Dendritic cell treated with granulocyte-macrophage colony-stimulating factor and Interleukin-4, amounts not matched to agents 40 ng/mL and 50 ng/mL, for 4 days (primary cell): ENCODE measurements around the gene NOL3.

Source experiments
- H3K27ac Mint-ChIP-seq: one replicate; pipeline ENCODE4 v1.8.0; 2022; ENCODE audit warnings: mild to moderate bottlenecking, mixed read lengths
- H3K27me3 Mint-ChIP-seq: one replicate; pipeline ENCODE4 v1.8.0; 2022; ENCODE audit warnings: mild to moderate bottlenecking, mixed read lengths
- H3K36me3 Mint-ChIP-seq: one replicate; pipeline ENCODE4 v1.8.0; 2022; ENCODE audit warnings: low read depth, mixed read lengths
- H3K4me1 Mint-ChIP-seq: one replicate; pipeline ENCODE4 v1.8.0; 2022; ENCODE audit warnings: low read depth, mixed read lengths
- H3K4me3 Mint-ChIP-seq: one replicate; pipeline ENCODE4 v1.8.0; 2022; ENCODE audit warnings: mild to moderate bottlenecking, moderate library complexity, mixed read lengths
- H3K9me3 Mint-ChIP-seq: one replicate; pipeline ENCODE4 v1.8.0; 2022; ENCODE audit warnings: mixed read lengths
- intact Hi-C: fragments of 100-400 bp; cut with micrococcal nuclease; formaldehyde crosslinking; loops from one replicate; pipeline ENCODE4 v1.15.0; 2022

Gene NOL3

DNA sequence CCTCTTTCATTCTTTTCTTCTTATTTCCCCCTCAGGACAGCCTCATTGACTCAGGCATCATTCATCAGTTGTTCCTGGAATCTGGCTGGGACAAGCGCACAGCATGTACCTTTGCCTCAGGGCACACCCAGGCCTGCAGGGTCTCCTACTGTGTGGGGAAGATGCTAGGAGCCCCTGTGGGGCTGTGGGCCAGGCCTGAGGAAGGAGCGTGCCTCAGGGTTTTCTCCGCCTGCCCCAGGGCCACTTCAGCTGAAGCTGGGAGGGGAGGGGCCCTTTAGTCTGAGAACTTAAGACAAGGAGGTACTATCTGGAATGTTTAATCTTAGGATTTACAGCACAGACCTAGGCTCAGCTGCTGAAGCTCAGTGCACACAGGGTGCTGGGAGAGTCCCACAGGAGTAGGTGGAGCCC, 36.5 kb downstream of the NOL3 start:
- H3K36me3 Mint-ChIP-seq, result peaks cover 68% of the 10 kb centered on the region
- intact Hi-C loops, result no loop called here
- no peaks in the 10 kb centered on the region for H3K27me3 Mint-ChIP-seq
- no peaks in the 10 kb centered on the region for H3K9me3 Mint-ChIP-seq
- no peak overlapping the region for H3K4me3 Mint-ChIP-seq
- H3K27ac Mint-ChIP-seq, result no peak overlapping the region
- H3K4me1 Mint-ChIP-seq, result no peaks in the 10 kb centered on the region

DNA sequence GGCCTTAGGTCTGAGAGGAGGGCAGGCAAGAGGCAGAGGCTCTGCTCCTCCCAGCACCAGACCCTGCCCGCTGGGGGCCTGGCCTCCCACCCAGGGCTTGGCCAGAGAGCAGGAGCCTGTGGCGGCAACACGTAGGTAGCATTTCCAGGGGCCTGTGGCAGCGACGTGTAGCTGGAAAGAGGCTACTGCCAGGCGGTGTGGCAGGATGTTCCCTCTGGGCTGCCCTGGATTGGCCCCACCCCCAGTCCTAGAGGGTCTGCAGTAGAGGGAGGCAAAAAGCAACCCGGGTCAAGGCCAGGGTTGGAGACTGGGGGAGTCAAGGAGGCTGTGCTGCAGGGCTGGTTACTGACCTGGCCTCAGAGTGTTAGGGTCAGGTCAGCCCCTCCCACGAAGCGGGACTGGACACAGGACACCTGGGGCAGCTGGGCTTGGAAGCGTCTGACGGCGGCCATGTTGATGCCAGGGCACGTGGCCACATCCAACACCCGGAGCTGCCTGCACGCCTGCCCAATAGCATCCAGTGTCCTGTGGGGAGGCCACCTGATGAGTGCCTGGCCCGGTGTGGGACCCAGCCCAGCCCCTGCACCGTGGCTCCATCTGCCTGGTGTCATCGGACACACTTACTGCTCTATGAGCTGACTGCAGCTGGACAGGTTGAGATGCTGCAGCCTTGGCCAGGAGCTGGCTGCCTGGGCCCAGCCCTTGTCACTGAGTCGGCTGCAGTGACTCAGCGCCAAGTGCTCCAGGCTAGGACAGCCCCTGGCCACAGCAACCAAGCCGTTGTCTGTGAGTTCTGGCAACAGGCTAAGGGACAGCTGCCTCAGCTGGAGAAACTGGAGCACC, 37.1 kb downstream of the NOL3 start:
- no peaks in the 10 kb centered on the region for H3K9me3 Mint-ChIP-seq
- no peak overlapping the region for H3K27ac Mint-ChIP-seq
- intact Hi-C loops, result no loop called here
- no peaks in the 10 kb centered on the region for H3K4me1 Mint-ChIP-seq
- H3K4me3 Mint-ChIP-seq, result no peak overlapping the region
- H3K36me3 Mint-ChIP-seq, result peaks cover 62% of the 10 kb centered on the region
- no peaks in the 10 kb centered on the region for H3K27me3 Mint-ChIP-seq

DNA sequence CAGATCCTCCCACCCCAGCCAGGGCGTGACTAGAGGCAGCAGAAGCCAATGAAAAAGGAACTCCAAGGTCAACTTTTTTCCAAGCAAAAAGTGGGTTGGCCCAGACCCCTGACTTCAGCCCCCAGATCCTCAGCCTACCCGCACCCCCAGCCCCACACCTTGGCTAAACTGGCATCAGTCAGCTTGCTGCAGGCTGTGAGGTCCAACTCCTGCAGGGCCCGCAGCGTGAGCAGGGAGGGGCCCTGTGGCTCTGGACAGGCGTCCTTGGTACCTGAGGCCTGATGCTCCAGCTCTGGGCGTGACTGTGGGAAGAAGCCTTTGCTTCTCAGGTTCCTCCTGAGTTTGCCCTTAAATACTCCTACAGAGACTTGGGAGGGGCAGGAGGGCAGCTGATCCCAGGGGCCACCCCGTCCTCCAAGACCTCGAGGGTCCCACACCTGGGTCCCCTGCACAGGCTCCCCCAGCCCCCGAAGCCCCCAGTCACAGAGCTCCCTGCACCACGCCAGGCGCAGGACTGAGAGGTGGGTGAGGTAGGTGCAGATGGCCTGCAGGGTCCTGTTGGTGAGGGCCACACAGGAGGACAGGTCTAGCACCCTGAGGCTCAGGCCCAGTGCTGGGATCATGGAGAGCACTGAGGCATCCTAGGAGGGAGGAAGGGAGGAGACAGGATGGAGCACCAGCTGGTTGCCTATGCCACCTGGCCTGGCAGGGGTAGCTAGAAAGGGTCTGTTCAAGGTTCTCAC, 38.0 kb downstream of the NOL3 start:
- Mint-ChIP-seq H3K4me3 (no peak overlapping the region), H3K9me3 (no peaks in the 10 kb centered on the region), H3K27ac (no peak overlapping the region), H3K36me3 (peaks cover 54% of the 10 kb centered on the region), H3K4me1 (peaks cover 7% of the 10 kb centered on the region), H3K27me3 (no peaks in the 10 kb centered on the region)
- intact Hi-C loops, result no loop called here

DNA sequence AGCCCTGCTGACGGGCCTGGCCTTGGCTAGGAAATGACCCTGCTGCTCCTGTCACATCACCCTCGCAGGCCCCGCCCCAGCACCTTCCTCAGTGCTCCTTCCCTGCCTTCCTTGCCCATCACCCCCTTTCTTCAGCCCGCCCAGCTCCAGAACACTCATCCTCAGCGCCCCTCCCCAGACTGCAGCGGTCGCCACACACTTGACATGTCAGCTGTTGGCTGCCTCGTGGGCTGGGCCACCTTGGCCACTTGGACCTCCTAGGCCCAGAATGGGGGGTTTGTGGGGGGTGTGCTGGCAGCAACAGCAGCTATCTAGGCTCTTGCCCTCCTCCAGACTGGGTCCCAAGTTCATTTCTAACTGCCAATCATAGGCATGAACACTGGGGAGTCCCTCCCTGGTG, 39.2 kb downstream of the NOL3 start:
- peaks cover 7% of the 10 kb centered on the region for H3K4me1 Mint-ChIP-seq
- peaks cover 41% of the 10 kb centered on the region for H3K36me3 Mint-ChIP-seq
- H3K9me3 Mint-ChIP-seq, result no peaks in the 10 kb centered on the region
- H3K27ac Mint-ChIP-seq, result no peak overlapping the region
- intact Hi-C loops, result no loop called here
- no peak overlapping the region for H3K4me3 Mint-ChIP-seq
- no peaks in the 10 kb centered on the region for H3K27me3 Mint-ChIP-seq

DNA sequence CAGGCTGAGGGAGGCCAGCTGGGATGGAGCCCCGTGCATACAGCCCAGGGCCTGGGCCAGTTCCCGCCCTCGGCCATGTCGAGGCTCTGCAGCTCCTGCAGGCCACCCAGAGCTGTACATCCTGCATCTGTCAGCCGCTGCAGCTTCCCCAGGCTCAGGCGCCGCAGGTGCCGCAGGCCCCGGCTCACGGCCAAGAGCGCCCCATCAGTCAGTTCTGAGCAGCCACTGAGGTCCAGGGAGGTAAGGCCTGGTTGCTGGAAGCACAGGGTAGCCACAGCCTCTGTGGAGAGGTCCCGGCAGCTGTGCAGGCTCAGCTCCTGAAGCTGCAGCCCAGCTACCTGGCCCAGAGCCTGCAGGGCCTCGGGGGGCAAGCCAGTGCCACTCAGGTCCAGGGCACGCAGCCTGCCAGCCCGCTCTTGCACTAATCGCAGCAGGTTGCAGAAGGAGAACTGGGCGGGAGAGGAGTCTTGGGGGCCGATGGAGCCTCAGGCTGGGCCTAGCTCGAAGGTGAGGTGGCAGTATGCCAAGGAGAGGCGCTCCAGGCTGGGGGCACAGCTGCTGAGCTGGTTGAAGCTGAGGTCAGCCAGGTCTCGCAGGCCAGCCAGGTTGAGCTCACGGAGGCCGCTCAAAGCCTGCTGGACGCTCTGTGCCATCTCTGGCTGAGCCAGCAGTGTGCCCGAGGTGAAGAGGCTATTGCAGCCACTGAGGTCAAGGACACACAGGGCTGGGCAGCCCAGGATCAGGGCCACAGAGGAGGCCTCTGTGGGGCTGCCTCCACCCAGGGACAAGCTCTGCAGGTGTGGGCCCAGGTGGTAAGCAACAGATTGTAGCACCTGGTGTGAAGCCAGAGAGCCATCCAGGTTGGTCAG, 40.0 kb downstream of the NOL3 start:
- H3K9me3 Mint-ChIP-seq, result no peaks in the 10 kb centered on the region
- peaks cover 34% of the 10 kb centered on the region for H3K36me3 Mint-ChIP-seq
- no peak overlapping the region for H3K27ac Mint-ChIP-seq
- H3K27me3 Mint-ChIP-seq, result no peaks in the 10 kb centered on the region
- H3K4me3 Mint-ChIP-seq, result no peak overlapping the region
- peaks cover 7% of the 10 kb centered on the region for H3K4me1 Mint-ChIP-seq
- intact Hi-C loops, result no loop called here

DNA sequence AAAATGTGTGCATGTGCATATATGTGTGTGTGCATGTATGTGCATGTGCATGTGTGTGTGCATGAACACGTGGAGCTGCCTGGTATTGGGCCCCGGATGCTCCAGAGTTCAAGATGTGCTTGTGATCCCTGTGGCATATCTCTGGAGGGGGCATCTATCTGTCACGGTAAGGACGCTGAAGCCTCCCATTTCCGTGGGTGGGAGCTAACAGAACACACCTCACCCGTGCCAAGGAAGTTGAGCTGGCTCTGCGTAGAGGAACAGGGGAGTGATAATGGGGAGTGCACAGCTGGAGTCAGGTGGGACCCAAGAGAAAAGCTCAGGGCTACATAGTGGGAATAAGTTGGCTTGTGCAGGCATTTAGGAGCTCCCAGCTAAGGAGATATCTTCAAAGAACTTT, 41.3 kb downstream of the NOL3 start:
- Mint-ChIP-seq H3K4me3 (no peak overlapping the region), H3K27me3 (no peaks in the 10 kb centered on the region), H3K27ac (no peak overlapping the region), H3K4me1 (peaks cover 21% of the 10 kb centered on the region), H3K36me3 (peaks cover 25% of the 10 kb centered on the region), H3K9me3 (no peaks in the 10 kb centered on the region)
- intact Hi-C loops, result no loop called here

DNA sequence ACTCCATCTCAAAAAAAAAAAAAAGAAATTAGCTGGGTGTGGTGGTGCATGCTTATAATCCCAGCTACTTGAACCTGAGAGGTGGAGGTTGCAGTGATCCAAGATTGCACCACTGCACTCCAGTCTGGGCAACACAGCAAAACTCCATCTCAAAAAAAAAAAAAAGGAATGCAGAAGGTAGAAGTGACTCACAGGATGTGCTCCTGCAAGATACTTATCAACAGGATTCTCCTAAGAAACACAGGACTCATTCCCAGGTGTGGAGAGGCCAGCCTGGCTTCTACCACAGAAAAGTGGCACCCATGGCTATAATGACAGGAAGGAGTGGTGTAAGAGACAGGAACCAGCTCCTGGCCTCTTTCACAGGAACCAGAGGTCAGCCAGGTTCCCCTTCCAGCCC, 42.4 kb downstream of the NOL3 start:
- Mint-ChIP-seq H3K27me3 (no peaks in the 10 kb centered on the region), H3K4me3 (no peak overlapping the region), H3K9me3 (no peaks in the 10 kb centered on the region), H3K36me3 (peaks cover 17% of the 10 kb centered on the region), H3K27ac (no peak overlapping the region), H3K4me1 (peaks cover 32% of the 10 kb centered on the region)
- intact Hi-C loops, result no loop called here

DNA sequence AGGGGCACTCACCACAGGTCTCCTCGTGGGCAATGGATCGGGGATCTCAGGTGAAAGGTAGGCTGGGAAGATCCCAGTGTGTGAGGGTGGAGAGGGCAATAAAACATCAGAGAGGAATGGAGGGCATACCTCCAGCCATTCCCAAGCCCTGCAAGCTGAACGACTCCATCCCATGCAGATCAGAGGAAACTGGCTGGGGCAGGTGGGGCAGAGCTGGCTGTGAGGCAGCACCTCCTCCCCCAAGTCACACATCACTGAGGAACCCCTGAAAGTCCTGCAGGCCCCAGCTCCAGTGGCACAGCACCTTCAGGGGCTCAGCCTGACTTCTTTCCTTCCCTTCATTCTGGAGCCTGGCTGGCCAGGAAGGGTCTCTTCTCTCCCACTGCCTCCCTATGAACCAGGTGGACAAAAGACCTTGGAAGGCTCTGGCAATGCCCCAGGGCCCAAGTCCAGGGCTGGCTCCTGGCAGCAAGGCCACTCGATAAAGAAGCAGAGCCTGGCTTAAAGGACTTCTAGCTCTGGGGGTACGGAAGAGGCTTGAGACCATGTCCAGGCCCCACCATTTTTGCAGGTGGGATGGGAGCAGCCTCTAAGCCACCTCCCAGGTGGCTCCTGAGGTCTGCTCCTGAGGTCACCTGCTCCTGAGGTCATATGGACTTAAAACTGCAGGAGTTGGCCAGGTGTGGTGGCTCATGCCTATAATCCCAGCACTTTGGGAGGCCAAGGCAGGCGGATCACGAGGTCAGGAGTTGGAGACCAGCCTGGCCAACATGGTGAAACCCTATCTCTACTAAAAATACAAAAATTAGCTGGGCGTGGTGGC, 43.1 kb downstream of the NOL3 start:
- intact Hi-C loops, result no loop called here
- Mint-ChIP-seq H3K36me3 (peaks cover 17% of the 10 kb centered on the region), H3K4me3 (no peak overlapping the region), H3K9me3 (no peaks in the 10 kb centered on the region), H3K4me1 (peaks cover 34% of the 10 kb centered on the region), H3K27ac (no peak overlapping the region), H3K27me3 (no peaks in the 10 kb centered on the region)

DNA sequence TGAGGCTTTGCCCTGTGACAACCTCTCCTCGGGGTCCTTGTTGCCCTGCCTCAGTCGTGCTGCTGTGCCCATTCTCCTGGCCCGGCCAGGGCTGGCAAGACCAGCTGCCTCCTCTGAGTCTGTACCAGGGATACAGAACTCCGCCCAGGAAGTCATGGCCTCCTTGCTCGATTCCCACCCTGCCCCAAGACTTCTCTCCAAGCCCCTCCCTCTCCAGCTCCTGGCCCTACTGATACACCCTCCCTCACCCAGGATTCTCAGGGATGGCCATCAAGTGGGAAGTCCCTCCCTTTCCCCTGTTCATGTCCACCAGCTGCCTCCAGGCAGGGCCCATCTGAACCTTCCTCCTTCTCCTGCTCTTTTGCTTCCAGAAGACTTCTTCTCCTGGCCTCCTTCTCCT, 45.4 kb downstream of the NOL3 start:
- Mint-ChIP-seq H3K36me3 (peaks cover 19% of the 10 kb centered on the region), H3K27me3 (no peaks in the 10 kb centered on the region), H3K4me1 (peaks cover 34% of the 10 kb centered on the region), H3K27ac (peak overlapping the region; percentile 84), H3K4me3 (no peak overlapping the region), H3K9me3 (no peaks in the 10 kb centered on the region)
- intact Hi-C loops, result no loop called here

DNA sequence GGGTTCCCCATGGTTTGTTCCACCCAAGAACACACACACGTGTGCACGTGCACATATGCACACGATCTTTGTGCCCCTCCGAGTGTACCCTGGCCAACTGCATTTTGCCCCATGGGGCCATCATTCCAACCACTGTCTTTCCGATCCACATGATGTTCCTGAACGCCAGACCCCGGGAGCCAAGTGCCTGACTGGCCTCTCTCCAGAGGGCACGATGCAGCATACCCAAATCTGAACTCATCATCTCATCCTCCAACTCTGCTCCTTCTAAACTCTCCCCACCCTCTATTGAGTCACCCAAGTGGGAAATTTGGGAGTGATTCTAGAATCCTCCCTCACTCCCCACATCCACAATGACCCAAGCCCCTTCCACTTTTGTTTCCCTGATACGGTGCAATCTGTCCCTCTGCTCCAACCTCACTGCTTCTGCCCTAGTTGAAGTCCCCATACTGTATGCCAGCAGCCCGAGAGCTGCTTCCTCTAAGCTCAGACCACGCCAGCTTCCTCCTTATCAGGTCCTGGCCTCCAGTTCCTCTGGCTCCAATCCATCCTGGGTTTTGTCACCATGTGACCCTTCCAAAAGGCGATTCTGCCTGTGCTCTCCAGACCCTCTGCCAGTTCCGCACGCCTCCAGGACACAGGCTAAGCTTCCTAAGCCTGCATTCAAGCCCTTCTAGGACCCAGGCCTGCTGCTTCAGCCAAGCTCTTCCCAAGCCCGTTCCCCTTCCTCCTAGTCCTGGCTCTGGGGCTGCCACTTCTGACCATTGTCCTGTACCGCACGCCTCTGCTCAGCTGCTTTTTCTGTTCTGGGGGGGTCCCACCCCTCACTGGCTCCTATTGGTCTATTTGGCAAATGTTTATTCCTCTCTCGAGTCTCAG, 46.5 kb downstream of the NOL3 start:
- peaks cover 18% of the 10 kb centered on the region for H3K36me3 Mint-ChIP-seq
- intact Hi-C loops, result no loop called here
- H3K27me3 Mint-ChIP-seq, result no peaks in the 10 kb centered on the region
- peak overlapping the region; percentile 44 for H3K4me3 Mint-ChIP-seq
- peak overlapping the region; percentile 84 for H3K27ac Mint-ChIP-seq
- H3K9me3 Mint-ChIP-seq, result no peaks in the 10 kb centered on the region
- H3K4me1 Mint-ChIP-seq, result peaks cover 34% of the 10 kb centered on the region

DNA sequence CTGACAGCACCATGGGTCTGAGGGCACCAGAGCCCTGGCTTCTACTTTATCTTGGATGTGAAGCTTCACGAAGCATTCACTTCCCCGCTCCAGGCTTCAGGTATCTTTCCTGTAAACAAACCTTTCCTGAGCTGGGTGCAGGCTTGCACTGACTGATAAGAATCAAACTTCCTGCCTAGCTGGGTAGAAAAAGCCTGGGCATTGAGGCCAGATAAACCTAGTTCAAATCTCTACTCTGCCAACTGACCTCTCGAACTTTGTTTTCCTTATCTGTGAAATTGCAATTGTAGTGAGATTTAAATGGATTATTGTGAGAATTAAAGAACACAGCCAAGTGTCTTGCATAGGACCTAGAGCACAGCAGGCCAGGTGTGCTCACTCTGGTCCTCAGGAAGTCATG, 53.7 kb downstream of the NOL3 start:
- Mint-ChIP-seq H3K36me3 (peaks cover 60% of the 10 kb centered on the region), H3K27me3 (no peaks in the 10 kb centered on the region), H3K4me1 (peaks cover 48% of the 10 kb centered on the region), H3K4me3 (no peak overlapping the region), H3K9me3 (no peaks in the 10 kb centered on the region), H3K27ac (no peak overlapping the region)
- intact Hi-C loops, result no loop called here
